Stimulated activated naive B cell treated with anti-CD40 and anti-IgM and Interleukin-4, amounts not matched to agents 10 μg/mL and 1 μg/mL and 100 μg/mL, for 72 hours (primary cell): ENCODE measurements around the gene ALPI.

Experiments
- ATAC-seq, 2 donors: fragments of 150-1000 bp; cut with Tn5 transposase; replicated peaks; 2 replicates each; pipeline ENCODE4 v1.10.0; 2021; ENCODE audit warnings: moderate library complexity in 1 of 2
- DNase-seq: peaks from one replicate; pipeline ENCODE4 v3.0.0; 2021
- H3K27ac Mint-ChIP-seq: one replicate; pipeline ENCODE4 v1.8.0; 2022; ENCODE audit warnings: mild to moderate bottlenecking, mixed read lengths
- H3K27me3 Mint-ChIP-seq, 2 donors: one replicate each; pipeline ENCODE4 v1.8.0; 2022; ENCODE audit warnings: mixed read lengths in 2 of 2
- H3K36me3 Mint-ChIP-seq, 2 donors: one replicate each; pipeline ENCODE4 v1.8.0; 2022; ENCODE audit warnings: mixed read lengths in 2 of 2, mild to moderate bottlenecking in 1 of 2
- H3K4me1 Mint-ChIP-seq, 2 donors: one replicate each; pipeline ENCODE4 v1.8.0; 2022; ENCODE audit warnings: mixed read lengths in 2 of 2, mild to moderate bottlenecking in 1 of 2
- H3K4me3 Mint-ChIP-seq, 2 donors: one replicate each; pipeline ENCODE4 v1.8.0; 2022; ENCODE audit warnings: mild to moderate bottlenecking in 2 of 2, mixed read lengths in 2 of 2, moderate library complexity in 1 of 2
- H3K9me3 Mint-ChIP-seq, 2 donors: one replicate each; pipeline ENCODE4 v1.8.0; 2022; ENCODE audit warnings: mixed read lengths in 2 of 2, mild to moderate bottlenecking in 1 of 2

The ALPI gene

DNA sequence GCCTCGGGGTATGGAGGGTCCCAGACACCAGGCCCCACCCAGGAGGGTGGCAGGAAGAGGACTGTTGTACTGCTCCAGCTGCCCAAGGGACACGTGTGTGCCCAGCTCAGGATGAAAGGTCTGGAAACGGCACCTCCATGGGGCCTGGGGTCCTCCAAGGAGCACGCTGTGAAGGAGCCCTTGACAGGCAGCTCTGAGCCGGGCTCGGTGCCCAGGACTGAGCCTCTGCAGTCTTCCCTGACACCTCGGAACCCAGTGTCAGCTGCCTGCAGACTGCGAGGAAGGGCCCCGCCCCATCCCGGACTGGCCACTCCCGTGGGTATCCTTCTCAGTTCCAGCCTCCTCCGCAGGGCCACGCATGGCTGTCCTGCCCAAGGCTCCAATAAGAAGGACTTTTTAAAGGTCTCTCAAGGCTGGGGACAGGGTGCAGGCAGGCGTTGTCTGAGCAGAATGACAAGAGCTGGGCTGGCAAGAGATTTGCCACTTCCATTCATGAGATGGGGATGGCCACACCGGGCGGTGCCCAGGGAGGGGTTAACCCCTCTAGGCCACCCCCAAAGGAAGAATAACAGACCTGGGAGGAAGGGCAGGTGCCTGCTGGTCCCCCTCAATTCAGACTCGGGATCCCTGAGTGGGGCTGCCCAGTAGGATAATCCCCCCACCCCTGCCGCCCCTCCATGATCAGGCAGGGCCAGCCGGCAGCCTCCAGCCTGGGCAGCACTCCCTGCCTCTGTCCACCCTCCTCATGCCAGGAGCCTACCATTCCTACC, 22.8 kb downstream of the ALPI start:
- no peak overlapping the region for H3K27ac Mint-ChIP-seq
- DNase-seq: no peak
- no peak overlapping the region for H3K4me3 Mint-ChIP-seq
- no peaks in the 10 kb centered on the region for H3K36me3 Mint-ChIP-seq
- no peaks in the 10 kb centered on the region for H3K4me1 Mint-ChIP-seq
- H3K9me3 Mint-ChIP-seq: no peaks in the 10 kb centered on the region
- no peak for ATAC-seq
- H3K27me3 Mint-ChIP-seq: peaks cover 41 to 44% of the 10 kb centered on the region in 2 donors

DNA sequence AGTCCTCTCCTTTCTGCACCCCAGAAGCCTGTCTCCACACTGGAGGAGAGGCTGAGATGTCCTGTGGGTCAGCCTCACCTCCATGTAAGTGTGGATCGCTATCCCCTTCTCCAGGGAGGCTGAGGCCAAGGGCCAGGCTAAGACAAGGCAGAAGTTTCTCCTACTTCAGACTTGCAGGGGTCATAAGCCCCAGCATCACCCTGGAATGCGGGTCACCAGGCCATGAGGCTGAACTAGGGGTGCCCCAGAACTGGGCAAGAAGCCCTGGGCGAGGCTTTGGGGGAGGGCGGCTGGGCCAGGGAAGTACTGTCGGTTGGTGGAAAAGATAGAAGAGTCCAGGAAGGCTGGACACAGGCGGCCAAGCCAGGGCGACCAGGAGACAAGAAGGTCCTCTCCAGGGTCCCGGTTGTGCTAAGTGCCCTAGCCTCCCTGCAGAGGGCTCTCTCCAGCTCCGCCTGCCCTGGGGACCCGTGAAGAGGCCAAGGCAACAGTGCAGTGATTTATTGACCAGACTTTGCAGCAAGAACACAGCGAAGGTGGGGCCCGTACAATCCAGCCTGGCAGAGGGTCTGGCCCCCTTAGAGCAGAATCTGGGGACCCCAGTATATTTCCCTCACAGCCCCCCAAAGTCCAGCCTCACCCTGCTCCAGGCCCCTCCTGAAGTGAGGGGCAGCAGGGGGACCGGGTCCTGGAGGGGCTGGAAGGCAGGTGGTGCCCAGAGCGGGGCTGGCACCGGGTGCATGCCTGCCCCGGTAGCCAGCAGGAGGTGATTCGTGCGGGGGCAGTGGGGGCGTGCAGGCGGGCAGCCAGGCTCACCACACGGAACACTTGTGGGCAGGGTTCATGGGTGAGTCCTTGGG, 23.6 kb downstream of the ALPI start:
- Mint-ChIP-seq H3K4me3 (no peak overlapping the region), H3K27me3 (peaks cover 42 to 50% of the 10 kb centered on the region in 2 donors), H3K36me3 (no peaks in the 10 kb centered on the region), H3K27ac (no peak overlapping the region), H3K9me3 (no peaks in the 10 kb centered on the region), H3K4me1 (no peaks in the 10 kb centered on the region)
- DNase-seq: no peak
- ATAC-seq: no peak

DNA sequence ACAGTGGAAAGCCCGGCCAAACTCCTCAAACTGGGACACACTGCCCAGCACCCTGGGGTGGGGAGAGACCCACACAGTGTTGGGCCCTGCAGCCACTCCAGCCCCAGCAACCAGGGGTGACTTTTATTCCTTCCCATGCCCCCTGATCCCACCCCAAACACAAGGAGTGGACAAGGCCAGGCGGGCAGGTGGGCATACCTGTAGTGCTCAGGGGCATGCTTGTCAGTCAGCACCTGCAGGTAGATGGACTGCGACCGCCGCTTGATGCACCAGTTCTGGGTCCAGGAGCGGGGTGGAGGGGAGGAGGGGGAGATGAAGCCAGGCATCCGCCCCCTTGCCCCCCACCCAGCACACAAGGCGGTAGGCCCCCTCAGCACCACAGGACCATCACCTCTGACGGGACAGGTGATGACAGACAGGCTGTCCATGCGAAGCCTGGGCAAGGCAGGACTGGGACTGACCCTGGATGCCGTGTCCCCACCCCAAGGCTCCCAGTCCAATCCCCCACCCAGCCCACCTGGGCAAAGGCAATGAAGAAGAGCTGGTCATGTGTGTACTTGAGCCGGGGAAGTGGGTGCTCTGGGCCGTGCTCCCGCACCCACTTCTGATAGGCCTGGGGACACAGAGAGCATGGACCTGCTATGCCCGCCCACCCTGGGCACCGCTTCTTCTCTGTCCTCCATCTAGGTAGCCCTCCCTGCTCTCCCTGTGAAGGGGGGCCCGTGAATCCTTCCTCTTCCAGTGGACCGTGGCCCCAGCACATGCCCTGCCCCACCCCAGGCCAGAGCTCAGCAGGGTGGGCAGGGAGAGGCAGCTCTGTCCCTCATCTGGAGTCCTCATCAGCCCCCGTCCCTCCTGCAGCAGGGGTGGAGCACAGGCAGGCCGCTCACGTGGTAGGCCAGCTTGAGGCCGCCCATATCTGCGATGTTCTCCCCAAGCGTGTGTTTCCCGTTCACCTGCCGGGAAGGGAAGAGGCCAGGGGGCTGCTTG, 24.5 kb downstream of the ALPI start:
- Mint-ChIP-seq H3K4me1 (peaks cover 5 to 6% of the 10 kb centered on the region in 2 donors), H3K9me3 (no peaks in the 10 kb centered on the region), H3K36me3 (no peaks in the 10 kb centered on the region), H3K27me3 (peaks cover 46 to 54% of the 10 kb centered on the region in 2 donors), H3K27ac (no peak overlapping the region), H3K4me3 (no peak overlapping the region)
- ATAC-seq (no peak), DNase-seq (no peak)

DNA sequence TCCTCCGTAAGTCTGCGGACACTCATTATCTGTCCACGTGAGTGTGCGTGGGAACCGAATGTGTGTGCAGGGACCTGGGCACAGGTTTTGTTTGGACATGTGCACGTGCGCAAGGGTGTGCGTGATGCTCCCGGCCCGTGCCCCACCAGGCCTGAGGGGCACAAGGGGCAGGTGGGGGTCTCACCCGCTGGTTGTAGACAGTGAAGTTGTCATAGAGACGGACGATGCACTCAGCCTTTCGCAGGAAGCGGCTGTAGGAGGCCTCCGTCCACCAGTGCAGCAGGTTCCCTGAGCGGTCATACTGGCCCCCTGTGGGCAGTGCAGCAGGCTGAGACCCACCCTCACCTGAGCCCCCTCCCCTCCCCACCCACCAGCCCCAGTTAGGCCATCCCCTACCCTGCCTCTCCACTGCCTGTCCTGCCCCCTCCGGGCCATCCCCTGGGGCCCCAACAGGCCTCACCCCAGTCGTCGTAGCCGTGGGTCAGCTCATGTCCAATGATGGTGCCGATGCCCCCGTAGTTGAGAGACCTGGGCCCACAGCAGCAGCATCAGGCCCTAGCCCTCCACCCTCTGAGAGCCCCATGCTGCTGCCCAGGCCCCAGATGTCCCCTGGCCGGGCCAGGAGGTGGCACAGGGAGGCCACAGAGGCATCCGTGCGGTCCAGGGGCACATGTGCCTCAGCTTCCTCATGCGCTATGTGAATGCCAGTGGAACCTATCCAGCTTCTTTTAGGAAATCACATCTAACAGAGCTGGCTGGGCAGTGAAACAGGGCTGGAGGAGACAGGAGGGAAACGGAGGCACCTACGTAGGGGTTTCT, 25.6 kb downstream of the ALPI start:
- no peak overlapping the region for H3K4me3 Mint-ChIP-seq

DNA sequence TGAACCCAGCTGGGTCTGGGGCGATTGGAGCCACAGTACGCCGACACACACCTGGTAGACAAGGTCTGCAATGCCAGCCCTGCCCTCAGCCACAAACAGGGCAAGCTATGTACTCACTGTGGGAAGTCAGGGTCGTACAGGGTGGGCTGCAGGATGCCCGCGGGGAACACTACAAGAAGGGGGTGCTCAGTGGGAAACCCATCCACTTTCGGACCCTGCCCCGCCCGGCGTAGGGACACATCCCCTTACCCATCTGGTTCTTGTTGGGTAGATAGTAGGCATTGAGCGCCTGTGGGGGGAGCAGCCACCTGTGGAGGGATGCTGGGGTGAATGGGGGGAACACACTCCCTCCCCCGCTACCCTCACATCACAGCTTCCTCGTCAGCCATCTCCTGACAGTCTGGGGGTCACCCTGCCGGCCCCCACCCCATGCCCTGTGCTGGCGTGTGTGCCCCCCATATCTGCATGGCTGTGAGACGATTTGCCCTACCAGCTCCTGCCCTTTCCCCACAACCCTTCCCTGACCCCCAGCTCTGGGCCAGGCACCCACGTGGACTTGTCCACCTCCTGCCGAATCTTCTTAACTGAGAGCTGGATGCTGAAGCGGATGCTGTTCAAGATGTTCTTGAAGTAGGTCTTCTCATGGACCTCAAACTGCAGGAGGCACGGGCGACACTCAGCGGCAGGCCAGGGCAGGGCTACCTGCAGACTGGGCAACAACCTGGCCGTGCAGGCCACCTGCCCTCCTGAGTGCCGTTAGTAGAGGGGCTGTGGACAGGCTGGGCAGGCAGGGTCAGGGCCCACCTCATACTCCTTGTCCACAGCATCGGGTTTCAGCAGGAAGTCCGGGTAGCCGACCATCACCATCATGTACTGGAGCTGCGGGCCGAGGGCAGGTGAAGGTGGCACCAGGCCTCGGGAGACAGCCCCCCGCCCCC, 26.6 kb downstream of the ALPI start:
- Mint-ChIP-seq H3K9me3 (no peaks in the 10 kb centered on the region), H3K4me3 (no peak overlapping the region), H3K4me1 (peaks cover 7 to 8% of the 10 kb centered on the region in 2 donors), H3K27me3 (peaks cover 47 to 54% of the 10 kb centered on the region in 2 donors), H3K36me3 (no peaks in the 10 kb centered on the region), H3K27ac (no peak overlapping the region)
- ATAC-seq (no peak), DNase-seq (no peak)

More for the DNA sequence above, 25.6 kb downstream of the ALPI start:
- peaks cover 51 to 52% of the 10 kb centered on the region in 2 donors for H3K27me3 Mint-ChIP-seq
- no peak for ATAC-seq
- H3K9me3 Mint-ChIP-seq: no peaks in the 10 kb centered on the region
- no peaks in the 10 kb centered on the region for H3K36me3 Mint-ChIP-seq
- no peak for DNase-seq
- H3K27ac Mint-ChIP-seq: no peak overlapping the region
- peaks cover 7 to 8% of the 10 kb centered on the region in 2 donors for H3K4me1 Mint-ChIP-seq

DNA sequence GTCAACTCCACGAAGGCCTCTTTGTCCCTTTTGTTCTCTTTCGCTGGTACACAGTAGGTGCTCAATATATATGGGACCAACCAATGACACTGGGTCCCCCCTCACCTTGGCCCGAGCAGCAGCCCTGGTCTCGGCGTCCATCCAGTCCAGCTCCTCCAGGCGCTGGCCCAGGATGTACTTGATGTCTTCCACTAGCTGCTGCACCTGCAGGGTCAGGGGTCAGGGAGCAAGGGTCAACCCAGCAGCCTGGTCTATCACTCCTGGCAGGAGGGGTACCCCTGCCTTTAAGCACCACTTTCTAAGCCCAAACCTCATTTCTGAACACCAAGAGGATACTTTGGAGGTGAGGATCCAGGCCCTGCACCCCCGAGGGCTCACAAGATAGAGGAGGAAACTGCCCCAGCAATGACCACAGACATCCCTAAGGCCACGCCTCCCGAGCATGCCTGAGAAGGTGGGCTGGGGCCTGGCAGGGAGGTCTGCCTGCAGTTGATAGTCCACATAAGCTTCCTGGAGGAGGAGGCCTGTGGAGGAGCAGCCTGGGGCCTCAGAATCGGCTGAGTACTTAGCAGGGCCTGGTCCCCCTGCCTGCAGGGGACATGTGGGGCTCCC, 27.5 kb downstream of the ALPI start:
- Mint-ChIP-seq H3K27ac (no peak overlapping the region), H3K27me3 (peaks cover 45 to 61% of the 10 kb centered on the region in 2 donors), H3K4me1 (peaks cover 7 to 15% of the 10 kb centered on the region in 2 donors), H3K9me3 (no peaks in the 10 kb centered on the region), H3K36me3 (no peaks in the 10 kb centered on the region), H3K4me3 (no peak overlapping the region)
- DNase-seq: no peak
- ATAC-seq: no peak

DNA sequence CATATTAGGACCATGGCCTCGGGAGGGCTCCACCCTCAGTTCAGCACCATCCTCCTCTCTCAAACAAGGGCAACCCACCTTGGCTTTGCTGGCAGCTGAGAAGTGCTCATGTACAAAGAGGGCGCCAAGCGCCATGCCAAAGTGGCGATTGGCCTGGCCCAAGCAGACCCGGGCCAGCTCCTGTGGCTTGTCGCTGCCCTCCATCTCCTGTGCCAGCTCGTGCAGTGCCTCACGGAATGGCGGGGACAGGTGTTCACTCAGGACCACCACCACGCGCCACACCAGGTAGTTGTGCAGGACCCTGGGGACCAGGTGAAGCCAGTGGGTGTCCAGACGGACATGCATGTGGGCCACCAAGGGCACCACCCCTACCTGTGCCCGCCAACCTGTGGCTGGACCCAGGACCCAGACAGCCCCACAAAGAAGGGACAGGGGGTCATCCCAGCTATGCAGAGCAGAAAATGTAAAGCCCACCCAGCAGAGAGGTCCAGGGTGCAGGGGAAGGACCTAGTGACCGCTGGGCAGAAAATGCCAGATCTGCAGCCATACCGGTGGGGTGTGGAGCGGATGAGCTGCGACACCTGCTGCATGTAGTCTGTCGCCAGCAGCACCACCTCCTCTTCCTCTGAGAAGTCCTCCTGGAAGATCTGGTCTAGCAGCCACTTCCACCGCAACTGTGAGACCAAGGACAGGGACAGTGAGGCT, 28.1 kb downstream of the ALPI start:
- ATAC-seq (no peak), DNase-seq (no peak)
- H3K4me3 Mint-ChIP-seq: no peak overlapping the region
- H3K9me3 Mint-ChIP-seq: no peaks in the 10 kb centered on the region
- peaks cover 10 to 15% of the 10 kb centered on the region in 2 donors for H3K4me1 Mint-ChIP-seq
- peaks cover 50 to 68% of the 10 kb centered on the region in 2 donors for H3K27me3 Mint-ChIP-seq
- H3K27ac Mint-ChIP-seq: no peak overlapping the region
- no peaks in the 10 kb centered on the region for H3K36me3 Mint-ChIP-seq

DNA sequence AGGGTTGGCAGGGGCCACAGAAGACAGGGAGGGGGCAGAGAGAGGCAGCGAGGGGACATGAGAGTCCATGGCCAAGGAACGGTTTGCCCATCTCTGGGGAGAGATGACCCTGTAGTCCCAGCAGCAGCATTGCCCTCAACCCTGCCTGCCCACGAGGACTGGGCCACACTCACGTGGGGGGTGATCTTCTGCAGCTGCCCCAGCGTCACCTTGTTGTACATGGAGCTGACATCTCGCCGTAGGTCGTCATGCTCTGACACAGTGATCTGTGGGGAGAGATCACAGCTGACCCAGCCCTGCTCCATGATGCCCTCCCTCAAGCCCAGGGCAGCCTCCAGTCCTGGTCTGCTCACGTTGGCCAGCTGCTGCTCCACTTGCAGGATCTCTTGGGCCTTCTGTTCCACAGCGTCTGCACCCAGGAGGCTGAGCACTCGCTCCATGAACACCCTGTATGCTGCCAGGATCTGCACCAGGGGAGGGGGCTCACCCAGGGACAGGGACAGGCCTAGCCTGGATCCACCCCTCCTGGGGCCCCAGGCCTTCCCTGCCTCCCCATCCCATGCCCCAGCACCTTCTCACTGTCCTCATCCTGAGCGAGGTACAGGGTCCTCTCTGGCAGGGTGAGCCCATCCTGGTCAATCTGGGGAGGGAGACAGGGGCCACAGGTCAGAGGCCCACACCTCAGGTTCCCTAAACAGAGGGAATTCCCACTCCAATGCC, 28.8 kb downstream of the ALPI start:
- H3K27ac Mint-ChIP-seq: peak overlapping the region; percentile 63
- H3K9me3 Mint-ChIP-seq: no peaks in the 10 kb centered on the region
- H3K36me3 Mint-ChIP-seq: no peaks in the 10 kb centered on the region
- H3K27me3 Mint-ChIP-seq: peaks cover 51 to 69% of the 10 kb centered on the region in 2 donors
- peak overlapping the region in 1 of 2 donors; percentile 29 for H3K4me3 Mint-ChIP-seq
- no peak for DNase-seq
- no peak for ATAC-seq
- H3K4me1 Mint-ChIP-seq: peaks cover 10 to 15% of the 10 kb centered on the region in 2 donors

DNA sequence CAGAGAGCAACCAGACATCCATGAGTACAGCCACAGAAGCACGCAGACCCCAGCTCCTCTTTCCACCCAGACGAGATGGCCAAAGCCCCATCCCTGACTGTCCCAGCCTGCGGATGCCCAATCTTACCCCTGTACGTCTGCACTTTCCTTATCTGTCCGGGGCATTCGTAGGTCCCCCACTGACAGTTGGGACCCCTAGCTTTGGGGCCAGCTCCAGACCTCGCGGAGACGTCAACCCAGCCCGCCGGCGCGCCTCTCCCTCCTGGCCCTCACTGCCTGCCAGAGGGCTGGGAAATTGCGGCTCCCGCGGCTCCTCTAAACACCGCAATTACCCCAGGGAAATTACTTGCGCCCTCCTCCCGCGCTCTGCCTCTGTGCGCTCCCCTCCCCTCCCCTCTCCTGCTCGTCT, 29.4 kb downstream of the ALPI start:
- Mint-ChIP-seq H3K36me3 (no peaks in the 10 kb centered on the region), H3K27ac (peak overlapping the region; percentile 63), H3K4me3 (peak overlapping the region in 1 of 2 donors; percentile 29), H3K9me3 (no peaks in the 10 kb centered on the region), H3K27me3 (peaks cover 53 to 75% of the 10 kb centered on the region in 2 donors), H3K4me1 (peaks cover 10 to 15% of the 10 kb centered on the region in 2 donors)
- DNase-seq: no peak
- ATAC-seq: no peak

DNA sequence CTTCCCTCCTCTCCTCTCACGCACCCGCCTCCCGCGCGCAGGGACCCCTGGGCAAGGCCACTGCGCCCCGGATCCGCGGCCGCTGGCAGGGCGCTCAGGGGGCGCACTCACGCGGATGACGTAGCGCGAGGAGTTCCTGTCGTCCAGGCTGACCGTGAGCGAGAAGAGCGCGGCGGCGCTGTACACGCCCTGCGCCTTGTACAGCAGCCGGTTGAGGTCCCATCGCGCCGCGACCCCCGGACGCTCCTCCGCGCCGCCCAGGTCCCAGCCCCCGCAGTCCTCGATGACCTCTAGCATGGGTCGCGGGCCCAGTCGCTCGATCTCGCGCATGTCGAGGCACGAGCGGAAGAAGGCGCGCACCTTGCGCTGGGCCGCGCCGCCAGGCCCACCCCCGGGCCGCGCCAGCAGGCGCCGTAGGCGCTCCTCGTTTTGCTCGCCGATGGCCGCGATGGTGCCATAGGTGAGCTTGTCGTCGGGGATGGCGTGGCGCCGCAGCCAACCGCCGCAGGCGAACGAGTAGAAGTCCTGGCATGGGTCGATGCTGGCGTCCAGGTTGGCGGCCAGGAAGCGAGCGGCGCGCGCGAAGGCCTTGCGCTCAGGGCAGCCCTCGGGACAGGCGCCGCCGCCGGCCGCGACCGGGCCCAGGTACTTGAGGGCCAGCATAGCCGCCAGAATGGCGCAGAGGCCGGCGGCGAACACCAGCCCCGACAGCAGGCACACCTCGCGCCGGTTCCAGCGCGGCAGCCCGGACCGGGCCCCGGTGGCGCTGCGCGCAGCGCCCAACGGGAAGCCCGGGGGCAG, 30.0 kb downstream of the ALPI start:
- no peak overlapping the region for H3K4me3 Mint-ChIP-seq
- H3K27me3 Mint-ChIP-seq: peaks cover 51 to 81% of the 10 kb centered on the region in 2 donors
- peaks cover 10 to 15% of the 10 kb centered on the region in 2 donors for H3K4me1 Mint-ChIP-seq
- ATAC-seq (no peak), DNase-seq (no peak)
- H3K27ac Mint-ChIP-seq: no peak overlapping the region
- no peaks in the 10 kb centered on the region for H3K36me3 Mint-ChIP-seq
- H3K9me3 Mint-ChIP-seq: no peaks in the 10 kb centered on the region
